Endothelial cell of umbilical vein (primary cell): Measurements from ENCODE around the gene PAPPA2.

Experiments
- CTCF ChIP-seq, 2 donors: IDR thresholded peaks; 1 replicate in 1 of 2; 2 replicates in 1 of 2; pipeline ENCODE4 v1.5.1; 2011; ENCODE audit warnings: low read length in 2 of 2, mild to moderate bottlenecking in 2 of 2, moderate library complexity in 2 of 2, control low read depth in 1 of 2, inconsistent platforms in 1 of 2, low read depth in 1 of 2; ENCODE audit not compliant: insufficient read depth in 1 of 2; ENCODE audit errors: extremely low read depth in 1 of 2
- EZH2 ChIP-seq: IDR thresholded peaks from 2 replicates; pipeline ENCODE4 v1.6.1; 2012; ENCODE audit warnings: borderline replicate concordance, low read depth, mild to moderate bottlenecking, moderate library complexity, low read length, inconsistent platforms; ENCODE audit not compliant: severe bottlenecking
- GATA2 ChIP-seq: IDR thresholded peaks from 2 replicates; pipeline ENCODE4 v1.7.0; 2011; ENCODE audit warnings: low read depth, mild to moderate bottlenecking, moderate library complexity, mixed read lengths, low read length; ENCODE audit not compliant: insufficient read length, insufficient read depth
- MAX ChIP-seq: IDR thresholded peaks from 2 replicates; pipeline ENCODE4 v1.6.1; 2011; ENCODE audit not compliant: insufficient read depth, insufficient read length
- MYC ChIP-seq: IDR thresholded peaks from one replicate; pipeline ENCODE4 v1.6.1; 2011; ENCODE audit warnings: mild to moderate bottlenecking, low read depth, low read length
- POLR2A ChIP-seq: IDR thresholded peaks from 2 replicates; pipeline ENCODE4 v1.6.1; 2012; ENCODE audit warnings: low read depth, mild to moderate bottlenecking, control low read depth, low read length
- POLR2AphosphoS5 ChIP-seq: IDR thresholded peaks from 2 replicates; pipeline ENCODE4 v1.6.1; 2012; ENCODE audit warnings: low read depth, mild to moderate bottlenecking, control low read depth, low read length, moderate library complexity; ENCODE audit not compliant: insufficient read depth

GRCh38 chr1:176826265-176826664, 363.3 kb downstream of the PAPPA2 start:
- TF ChIP-seq CTCF (IDR thresholded peaks at IDR 0.05; ENCODE audit: extremely low read depth in 1 of 2, insufficient read depth in 1 of 2, low read depth in 1 of 2, low read length in 2 of 2), result no peak
- no peak for TF ChIP-seq POLR2A
- no peak for TF ChIP-seq POLR2AphosphoS5
- no peak for TF ChIP-seq MAX
- TF ChIP-seq GATA2, result no peak
- no peak for TF ChIP-seq EZH2
- TF ChIP-seq MYC, result no peak
